HG03066 (cell line): ENCODE data around the gene ANO9.
"Not testable (repeated sequence)": the region's sequence is repeated elsewhere in the genome, so short reads cannot be mapped to it uniquely, and the experiment has no call there.

Source experiments
- ATAC-seq: cut with Tn5 transposase; IDR thresholded peaks from one replicate; pipeline ENCODE4 v1.9.1; 2021; ENCODE audit warnings: low read depth; ENCODE audit not compliant: unreplicated experiment

ANO9 gene

GRCh38 chr11:405323-405953 is 36.4 kb downstream of the ANO9 start:
- no peak for ATAC-seq

- ATAC-seq: no peak
Observed at GRCh38 chr11:404551-405264, 37.1 kb downstream of the ANO9 start.

- ATAC-seq: no peak
Observed at GRCh38 chr11:403761-404431, 37.9 kb downstream of the ANO9 start.

GRCh38 chr11:403021-403760 is 38.6 kb downstream of the ANO9 start:
- ATAC-seq: no peak

- not testable (repeated sequence) for ATAC-seq
Observed at GRCh38 chr11:401196-401595, 40.6 kb downstream of the ANO9 start.

- no peak for ATAC-seq
Observed at GRCh38 chr11:400241-400689, 41.5 kb downstream of the ANO9 start.

- no peak for ATAC-seq
Observed at GRCh38 chr11:399731-400211, 42.0 kb downstream of the ANO9 start.

GRCh38 chr11:398826-399225 is 43.0 kb downstream of the ANO9 start:
- ATAC-seq: no peak

GRCh38 chr11:396948-397548 is 44.8 kb downstream of the ANO9 start:
- ATAC-seq: peak; percentile 52

- no peak for ATAC-seq
Observed at GRCh38 chr11:396511-396947, 45.3 kb downstream of the ANO9 start.

- ATAC-seq: no peak
Observed at GRCh38 chr11:395866-396265, 45.9 kb downstream of the ANO9 start.

GRCh38 chr11:394858-395655 is 46.8 kb downstream of the ANO9 start:
- ATAC-seq: no peak

- ATAC-seq: no peak
Observed at GRCh38 chr11:394034-394857, 47.6 kb downstream of the ANO9 start, which contains the start of gene PKP3. Gene PKP3, plus strand, starts transcription at chr11:394209. Its CDS starts 84 bp downstream, at chr11:394293.

GRCh38 chr11:393219-394033 is 48.4 kb downstream of the ANO9 start:
- no peak for ATAC-seq

GRCh38 chr11:392102-392777 is 49.6 kb downstream of the ANO9 start:
- ATAC-seq: no peak

GRCh38 chr11:391117-392017 is 50.4 kb downstream of the ANO9 start:
- ATAC-seq: no peak
